Upper lobe of right lung (tissue), 1 donor: ENCODE measurements around the gene POLR1F. TPM values are rescaled to one million over a fixed set of nuclear protein-coding genes. Genes with fewer than 3 reads are reported as not detected.
A peak's percentile ranks its signal among the peaks of the same experiment; 100 is the strongest.

ENCODE experiments used
- ATAC-seq: fragments of 200-7000 bp; cut with Tn5 transposase; one replicate; pipeline ENCODE4 v1.9.1; 2020; ENCODE audit warnings: mild to moderate bottlenecking, moderate library complexity
- DNase-seq: peaks from one replicate; pipeline ENCODE4 v3.0.0-alpha.2; 2020
- H3K27ac ChIP-seq: fragments of 200-600 bp; one replicate; pipeline ENCODE4 v1.8.0; 2022
- H3K27me3 ChIP-seq: fragments of 200-600 bp; one replicate; pipeline ENCODE4 v1.8.0; 2022; ENCODE audit warnings: mild to moderate bottlenecking
- H3K36me3 ChIP-seq: fragments of 200-600 bp; one replicate; pipeline ENCODE4 v1.8.0; 2022
- H3K4me1 ChIP-seq: fragments of 200-600 bp; one replicate; pipeline ENCODE4 v1.8.0; 2022
- H3K4me3 ChIP-seq: fragments of 200-600 bp; one replicate; pipeline ENCODE4 v1.8.0; 2022; ENCODE audit warnings: mild to moderate bottlenecking
- H3K9me3 ChIP-seq: fragments of 200-600 bp; one replicate; pipeline ENCODE4 v1.8.0; 2022
- CTCF ChIP-seq: fragments of 200-600 bp; IDR thresholded peaks from one replicate; pipeline ENCODE4 v1.8.0; 2022; ENCODE audit warnings: antibody characterized with exemption
- intact Hi-C: fragments of 100-400 bp; cut with DNase I; formaldehyde crosslinking; loops from one replicate; pipeline ENCODE4 v1.11.0; 2022
- microRNA-seq: library from miRNA; unstranded; fragments of <30 nt; microRNA quantifications from one replicate; pipeline ENCODE4 v1.2.0, GENCODE V29; 2020; ENCODE audit warnings: borderline microRNAs expressed
- total RNA-seq: library from RNA; stranded (reverse); fragmentation: NEBNext Ultra II Directional; extraction: Animal tissue kit (Norgen Biotek cat#: 25700); gene quantifications from one replicate; pipeline ENCODE4 v1.2.1, GENCODE V29; 2021
- donor health status: DM: no; HTN: yes; CAD: no; lungs with severe emphysema.

POLR1F gene
- total RNA-seq, 1 donor from 2014 or later = 11.5 TPM

DNA sequence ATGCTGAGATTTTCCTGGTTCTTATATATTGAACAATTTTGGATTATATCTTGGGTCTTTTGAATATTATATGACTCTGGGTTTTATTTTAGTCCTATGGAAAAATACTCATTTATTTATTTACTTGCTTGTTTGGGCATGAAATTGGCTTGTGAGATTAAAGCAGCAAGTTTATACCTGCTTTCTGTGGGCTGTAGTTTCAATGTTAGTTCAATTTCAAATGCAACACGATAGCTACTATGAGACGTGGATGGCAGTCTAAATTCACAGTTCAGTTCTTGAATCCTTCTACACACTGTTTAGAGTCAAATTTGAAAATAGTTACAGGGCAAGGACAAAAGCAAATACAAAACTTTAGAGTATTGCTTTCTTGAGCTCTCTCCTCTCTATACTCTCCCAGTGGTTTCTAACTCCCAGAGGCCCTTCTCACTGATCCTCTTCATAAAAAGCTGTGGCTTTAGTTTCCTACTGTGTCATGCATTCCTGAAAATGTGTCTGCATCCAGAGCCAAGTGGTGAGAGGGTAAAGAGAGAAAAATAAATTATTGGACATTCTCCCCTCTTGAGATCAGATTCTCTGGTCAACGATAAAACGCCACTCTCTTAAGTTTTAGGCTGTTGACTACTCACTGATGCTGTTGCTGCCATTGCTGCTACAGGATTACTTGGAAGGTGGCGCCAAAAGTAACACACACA is 34.4 kb downstream of the POLR1F start:
- ATAC-seq (no peak), DNase-seq (no peak)
- TF ChIP-seq CTCF = no peak
- no peaks in the 10 kb centered on the region for H3K9me3 ChIP-seq
- intact Hi-C loops = no loop called here
- H3K27ac ChIP-seq = no peak overlapping the region
- H3K27me3 ChIP-seq = peaks cover 3% of the 10 kb centered on the region
- no peaks in the 10 kb centered on the region for H3K36me3 ChIP-seq
- H3K4me3 ChIP-seq = no peak overlapping the region
- no peaks in the 10 kb centered on the region for H3K4me1 ChIP-seq

- Histone ChIP-seq H3K27me3 (peaks cover 3% of the 10 kb centered on the region), H3K9me3 (no peaks in the 10 kb centered on the region), H3K4me3 (no peak overlapping the region), H3K36me3 (no peaks in the 10 kb centered on the region), H3K4me1 (no peaks in the 10 kb centered on the region), H3K27ac (no peak overlapping the region)
- no peak for TF ChIP-seq CTCF
- ATAC-seq (no peak), DNase-seq (no peak)
- intact Hi-C loops = no loop called here
These were observed 38.0 kb downstream of the POLR1F start for GRCh38 chr7:19670806-19671205.

DNA sequence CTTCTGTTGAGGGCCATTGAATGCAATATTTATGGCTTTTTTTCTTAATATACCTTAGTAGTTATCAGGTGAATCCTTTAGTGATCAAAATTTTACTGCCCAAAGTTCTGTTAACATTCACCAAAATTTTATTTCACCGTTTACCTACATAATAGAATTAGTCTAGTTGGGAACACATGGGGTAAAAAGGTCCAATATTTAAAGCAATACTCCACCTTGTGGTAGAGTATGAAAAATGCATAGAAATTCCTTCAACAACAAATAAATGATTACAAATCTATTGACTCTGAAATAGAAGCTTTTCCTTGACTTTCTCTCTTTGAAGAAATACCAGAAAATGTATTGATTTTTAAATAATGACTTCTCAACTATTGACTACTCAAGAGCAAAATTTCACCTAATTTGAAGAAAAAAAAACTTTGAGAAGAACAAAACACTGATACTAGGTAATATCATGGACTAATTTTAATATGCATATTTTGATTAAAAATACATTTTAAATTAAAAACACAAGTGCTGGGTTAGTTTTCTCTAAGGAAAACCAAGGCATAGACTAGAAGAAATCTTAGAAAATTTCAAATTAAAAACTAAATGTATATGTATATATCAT is 43.3 kb downstream of the POLR1F start:
- H3K27me3 ChIP-seq = peaks cover 1% of the 10 kb centered on the region
- TF ChIP-seq CTCF = peak; percentile 64
- H3K9me3 ChIP-seq = no peaks in the 10 kb centered on the region
- intact Hi-C loops = no loop called here
- no peak overlapping the region for H3K27ac ChIP-seq
- no peaks in the 10 kb centered on the region for H3K36me3 ChIP-seq
- H3K4me3 ChIP-seq = no peak overlapping the region
- DNase-seq (no peak), ATAC-seq (no peak)
- H3K4me1 ChIP-seq = no peaks in the 10 kb centered on the region

DNA sequence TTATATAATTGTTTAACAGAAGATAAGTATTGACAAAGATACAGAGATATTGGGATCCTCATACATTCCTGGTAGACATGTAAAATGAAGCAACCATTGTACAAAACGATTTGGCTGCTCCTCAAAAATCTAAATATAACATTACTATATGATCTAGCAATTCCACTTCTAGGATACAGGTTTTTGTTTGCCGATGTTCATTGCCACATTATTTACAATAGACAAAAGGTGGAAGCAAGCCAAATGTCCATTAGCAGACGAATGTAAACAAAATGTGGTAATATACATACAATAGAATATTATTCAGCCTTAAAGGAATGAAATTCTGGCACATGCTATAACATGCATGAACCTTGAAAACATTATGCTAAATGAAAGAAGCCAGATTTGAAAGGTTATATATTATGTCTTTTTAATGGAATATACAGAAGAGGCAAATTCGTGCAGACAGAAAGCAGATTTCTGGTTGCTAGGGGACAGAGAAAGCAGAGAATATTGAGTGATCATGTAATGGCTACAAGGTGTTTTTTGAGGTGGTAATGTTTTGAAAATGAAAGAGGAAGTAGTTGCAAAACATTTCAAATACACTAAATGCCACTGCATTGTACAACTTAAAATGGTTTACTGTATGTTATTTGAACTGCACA is 44.9 kb downstream of the POLR1F start:
- no peak for TF ChIP-seq CTCF
- intact Hi-C loops = no loop called here
- Histone ChIP-seq H3K9me3 (no peaks in the 10 kb centered on the region), H3K27me3 (no peaks in the 10 kb centered on the region), H3K4me3 (no peak overlapping the region), H3K36me3 (no peaks in the 10 kb centered on the region), H3K4me1 (no peaks in the 10 kb centered on the region), H3K27ac (no peak overlapping the region)
- DNase-seq (no peak), ATAC-seq (no peak)

GRCh38 chr7:19648791-19649190 is 60.0 kb downstream of the POLR1F start:
- DNase-seq (no peak), ATAC-seq (no peak)
- no peaks in the 10 kb centered on the region for H3K27me3 ChIP-seq
- intact Hi-C loops = no loop called here
- no peaks in the 10 kb centered on the region for H3K36me3 ChIP-seq
- no peaks in the 10 kb centered on the region for H3K4me1 ChIP-seq
- no peak overlapping the region for H3K4me3 ChIP-seq
- no peak for TF ChIP-seq CTCF
- no peaks in the 10 kb centered on the region for H3K9me3 ChIP-seq
- H3K27ac ChIP-seq = no peak overlapping the region

Small RNA genes lying within 50 kb of the gene (microRNA-seq; reads per million reads assigned to microRNA genes)
- gene MIR3146 = not detected

Other genes with a start within 250 kb of the POLR1F start
- gene TMEM196, start 64.6 kb upstream of the POLR1F start, total RNA-seq = not detected